NB4 (cell line): ENCODE data around the gene MYO9B.
A peak's percentile ranks its signal among the peaks of the same experiment; 100 is the strongest.
"Not testable (repeated sequence)": the region's sequence is repeated elsewhere in the genome, so short reads cannot be mapped to it uniquely, and the experiment has no call there.

Experiments
- DNase-seq: peaks from one replicate; pipeline ENCODE4 v3.0.0; 2010; ENCODE audit warnings: low read depth
- H3K4me3 ChIP-seq: one replicate; pipeline ENCODE4 v1.5.1; 2011; ENCODE audit warnings: mild to moderate bottlenecking, low read depth, low read length, moderate library complexity
- MYC ChIP-seq: IDR thresholded peaks from 2 replicates; pipeline ENCODE4 v1.6.1; 2011; ENCODE audit warnings: low read depth, low read length
- POLR2A ChIP-seq: IDR thresholded peaks from 2 replicates; pipeline ENCODE4 v1.6.1; 2011; ENCODE audit warnings: mild to moderate bottlenecking; ENCODE audit not compliant: insufficient read length; ENCODE audit errors: extremely low read depth
- TF ChIP-seq, protein P1 (sequence below): IDR thresholded peaks from one replicate; pipeline ENCODE4 v1.5.1; 2012; ENCODE audit warnings: low read depth, low read length
- TF ChIP-seq, protein P2 (sequence below): IDR thresholded peaks from 2 replicates; pipeline ENCODE4 v1.6.1; 2011; ENCODE audit warnings: low read depth, low read length

The MYO9B gene

DNA sequence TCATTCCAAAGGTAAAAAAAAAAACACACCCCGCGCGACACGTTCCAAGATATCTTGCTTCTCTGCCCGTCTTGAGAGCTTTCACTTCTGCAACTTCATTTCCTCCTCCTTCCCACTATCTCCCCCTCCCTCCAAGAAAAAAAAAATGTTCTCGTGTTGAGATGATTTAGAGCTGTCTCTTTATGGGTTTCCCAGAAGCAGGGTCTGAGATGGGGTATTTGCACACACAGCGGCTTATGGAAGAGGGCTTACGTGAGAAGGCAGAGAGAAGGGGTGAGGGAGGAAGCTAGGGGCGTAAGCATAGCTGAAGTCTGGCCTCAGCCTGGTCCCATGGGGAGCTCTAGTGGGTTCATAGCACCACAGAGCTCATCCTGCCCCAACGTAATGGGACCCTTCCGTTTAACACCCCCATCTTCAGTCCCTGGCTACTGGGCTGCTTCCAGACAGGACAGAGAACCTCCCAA, 108.3 kb downstream of the MYO9B start:
- peak; percentile 96 for DNase-seq
- peak overlapping the region; percentile 38 for H3K4me3 ChIP-seq
- TF ChIP-seq, protein P1, sequence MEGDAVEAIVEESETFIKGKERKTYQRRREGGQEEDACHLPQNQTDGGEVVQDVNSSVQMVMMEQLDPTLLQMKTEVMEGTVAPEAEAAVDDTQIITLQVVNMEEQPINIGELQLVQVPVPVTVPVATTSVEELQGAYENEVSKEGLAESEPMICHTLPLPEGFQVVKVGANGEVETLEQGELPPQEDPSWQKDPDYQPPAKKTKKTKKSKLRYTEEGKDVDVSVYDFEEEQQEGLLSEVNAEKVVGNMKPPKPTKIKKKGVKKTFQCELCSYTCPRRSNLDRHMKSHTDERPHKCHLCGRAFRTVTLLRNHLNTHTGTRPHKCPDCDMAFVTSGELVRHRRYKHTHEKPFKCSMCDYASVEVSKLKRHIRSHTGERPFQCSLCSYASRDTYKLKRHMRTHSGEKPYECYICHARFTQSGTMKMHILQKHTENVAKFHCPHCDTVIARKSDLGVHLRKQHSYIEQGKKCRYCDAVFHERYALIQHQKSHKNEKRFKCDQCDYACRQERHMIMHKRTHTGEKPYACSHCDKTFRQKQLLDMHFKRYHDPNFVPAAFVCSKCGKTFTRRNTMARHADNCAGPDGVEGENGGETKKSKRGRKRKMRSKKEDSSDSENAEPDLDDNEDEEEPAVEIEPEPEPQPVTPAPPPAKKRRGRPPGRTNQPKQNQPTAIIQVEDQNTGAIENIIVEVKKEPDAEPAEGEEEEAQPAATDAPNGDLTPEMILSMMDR, result no peak
- TF ChIP-seq POLR2A (no peak), MYC (no peak)
- TF ChIP-seq, protein P2, sequence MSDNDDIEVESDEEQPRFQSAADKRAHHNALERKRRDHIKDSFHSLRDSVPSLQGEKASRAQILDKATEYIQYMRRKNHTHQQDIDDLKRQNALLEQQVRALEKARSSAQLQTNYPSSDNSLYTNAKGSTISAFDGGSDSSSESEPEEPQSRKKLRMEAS, result no peak

DNA sequence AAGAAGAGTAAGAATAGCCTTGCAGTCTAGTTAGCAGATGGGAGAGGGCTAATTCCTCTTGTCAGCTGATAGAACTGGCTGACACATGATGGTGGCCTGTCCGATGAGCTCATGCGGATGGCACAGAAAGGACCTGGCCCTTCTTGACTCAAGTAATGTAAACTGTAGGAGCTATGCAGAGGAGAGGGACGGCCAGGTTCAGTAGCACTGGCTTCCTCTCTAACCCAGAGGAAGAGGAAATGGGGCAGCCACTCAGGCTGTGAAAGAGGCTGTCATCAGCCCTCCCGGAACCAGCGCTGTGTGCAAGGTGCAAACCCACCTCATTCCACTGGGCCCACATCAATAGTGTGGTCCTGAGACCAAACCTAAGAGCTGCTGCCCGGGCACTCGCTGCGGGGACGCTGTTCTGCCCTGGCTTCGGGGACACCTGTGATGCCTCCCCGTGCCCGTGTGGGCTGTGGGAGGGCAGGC, 108.8 kb downstream of the MYO9B start:
- TF ChIP-seq POLR2A (no peak), MYC (no peak)
- TF ChIP-seq, protein P2, result no peak
- TF ChIP-seq, protein P1, result no peak
- no peak overlapping the region for H3K4me3 ChIP-seq
- no peak for DNase-seq

DNA sequence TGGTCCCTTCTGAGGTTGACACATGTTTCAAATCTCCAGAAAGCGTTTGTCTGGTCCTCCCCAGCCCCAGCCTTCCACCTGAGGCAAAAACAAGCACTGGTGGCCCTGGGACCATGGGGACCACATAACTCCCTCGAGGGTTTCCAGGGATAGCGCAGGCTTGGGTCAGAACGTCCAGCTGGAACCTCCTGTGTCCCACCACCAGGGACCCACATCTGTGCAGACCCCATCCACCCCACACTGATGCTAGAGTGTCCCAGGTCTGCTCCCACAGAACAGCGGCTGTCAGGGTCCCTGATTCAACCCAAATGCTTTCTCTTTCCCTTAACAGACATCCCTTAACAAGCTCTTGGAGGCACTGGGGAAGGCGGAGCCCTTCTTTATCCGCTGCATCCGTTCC, 110.0 kb downstream of the MYO9B start:
- DNase-seq, result no peak
- TF ChIP-seq MYC (no peak), POLR2A (no peak)
- TF ChIP-seq, protein P2, result no peak
- TF ChIP-seq, protein P1, result no peak
- no peak overlapping the region for H3K4me3 ChIP-seq

DNA sequence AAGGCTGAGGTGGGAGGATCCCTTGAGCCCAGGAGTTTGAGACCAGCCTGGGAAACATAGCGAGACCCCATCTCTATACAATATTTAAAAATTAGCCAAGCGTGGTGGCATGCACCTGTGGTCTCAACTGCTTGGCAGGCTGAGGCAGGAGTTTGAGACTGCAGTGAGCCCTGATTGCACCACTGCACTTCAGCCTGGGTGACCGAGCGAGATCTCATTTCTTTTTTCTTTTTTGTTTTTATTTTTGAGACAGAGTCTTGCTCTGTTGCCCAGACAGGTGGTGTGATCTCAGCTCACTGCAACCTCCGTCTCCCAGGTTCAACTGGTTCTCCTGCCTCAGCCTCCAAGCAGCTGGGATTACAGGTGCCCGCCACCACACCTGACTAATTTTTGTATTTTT, 116.2 kb downstream of the MYO9B start:
- H3K4me3 ChIP-seq, result not testable (repeated sequence)

DNA sequence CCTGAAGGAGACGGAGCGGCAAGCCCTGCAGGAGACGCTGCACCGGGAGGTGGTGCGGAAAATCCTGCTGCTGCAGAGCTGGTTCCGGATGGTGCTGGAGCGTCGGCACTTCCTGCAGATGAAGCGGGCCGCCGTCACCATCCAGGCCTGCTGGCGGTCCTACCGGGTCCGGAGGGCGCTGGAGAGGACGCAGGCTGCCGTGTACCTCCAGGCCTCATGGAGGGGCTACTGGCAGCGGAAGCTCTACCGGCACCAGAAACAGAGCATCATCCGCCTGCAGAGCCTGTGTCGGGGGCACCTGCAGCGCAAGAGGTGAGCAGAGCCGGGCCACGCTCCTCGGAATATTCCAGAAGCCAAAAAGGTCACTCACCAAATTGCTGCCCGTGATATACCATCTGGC, 117.2 kb downstream of the MYO9B start:
- DNase-seq, result no peak
- no peak overlapping the region for H3K4me3 ChIP-seq
- TF ChIP-seq POLR2A, result no peak
- TF ChIP-seq, protein P2, result no peak
- TF ChIP-seq, protein P1, result no peak
- no peak for TF ChIP-seq MYC

More for the DNA sequence above, 116.2 kb downstream of the MYO9B start:
- DNase-seq, result not testable (repeated sequence)

DNA sequence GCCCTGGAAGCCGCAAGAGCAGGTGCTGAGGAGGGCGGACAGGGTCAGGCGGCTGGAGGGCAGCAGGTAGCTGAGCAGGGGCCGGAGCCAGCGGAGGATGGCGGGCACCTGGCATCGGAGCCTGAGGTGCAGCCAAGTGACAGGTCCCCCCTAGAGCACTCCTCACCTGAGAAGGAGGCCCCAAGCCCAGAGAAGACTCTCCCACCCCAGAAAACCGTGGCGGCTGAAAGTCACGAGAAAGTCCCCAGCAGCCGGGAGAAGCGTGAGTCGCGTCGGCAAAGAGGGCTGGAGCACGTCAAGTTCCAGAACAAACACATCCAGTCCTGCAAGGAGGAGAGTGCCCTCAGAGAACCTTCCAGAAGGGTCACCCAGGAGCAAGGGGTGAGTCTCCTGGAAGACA, 119.0 kb downstream of the MYO9B start:
- TF ChIP-seq, protein P2, result no peak
- TF ChIP-seq, protein P1, result no peak
- DNase-seq, result no peak
- H3K4me3 ChIP-seq, result no peak overlapping the region
